ENCODE data around the gene THSD4.

GRCh38 chr15:71397377-71397776, 282.1 kb downstream of the THSD4 start:
- TF ChIP-seq CTCF (IDR thresholded peaks at IDR 0.05; ENCODE audit: low read depth, low read length) (no peak), EZH2phosphoT487 (IDR thresholded peaks at IDR 0.05; ENCODE audit: low read depth) (no peak)

All from OCI-LY3 (cell line).